ENCODE results near the gene SCAMP4. TPM values are rescaled to one million over a fixed set of nuclear protein-coding genes. Genes with fewer than 3 reads are reported as not detected.
A peak's percentile ranks its signal among the peaks of the same experiment; 100 is the strongest.

Gene SCAMP4
- total RNA-seq, 6 donors from 2014 or later = 52.0 to 117 (median 75.3) TPM

- Histone ChIP-seq H3K27ac (no peak overlapping the region), H3K36me3 (peaks cover 0 to 9% (median 4%) of the 10 kb centered on the region in 4 donors), H3K4me3 (no peak overlapping the region), H3K27me3 (no peaks in the 10 kb centered on the region), H3K9me3 (no peaks in the 10 kb centered on the region), H3K4me1 (peaks cover 19 to 28% (median 20%) of the 10 kb centered on the region in 4 donors)
- WGBS, 2 donors = 91 to 97% methylated on average over 8 of the region's 8 CpGs
- TF ChIP-seq, protein P1, sequence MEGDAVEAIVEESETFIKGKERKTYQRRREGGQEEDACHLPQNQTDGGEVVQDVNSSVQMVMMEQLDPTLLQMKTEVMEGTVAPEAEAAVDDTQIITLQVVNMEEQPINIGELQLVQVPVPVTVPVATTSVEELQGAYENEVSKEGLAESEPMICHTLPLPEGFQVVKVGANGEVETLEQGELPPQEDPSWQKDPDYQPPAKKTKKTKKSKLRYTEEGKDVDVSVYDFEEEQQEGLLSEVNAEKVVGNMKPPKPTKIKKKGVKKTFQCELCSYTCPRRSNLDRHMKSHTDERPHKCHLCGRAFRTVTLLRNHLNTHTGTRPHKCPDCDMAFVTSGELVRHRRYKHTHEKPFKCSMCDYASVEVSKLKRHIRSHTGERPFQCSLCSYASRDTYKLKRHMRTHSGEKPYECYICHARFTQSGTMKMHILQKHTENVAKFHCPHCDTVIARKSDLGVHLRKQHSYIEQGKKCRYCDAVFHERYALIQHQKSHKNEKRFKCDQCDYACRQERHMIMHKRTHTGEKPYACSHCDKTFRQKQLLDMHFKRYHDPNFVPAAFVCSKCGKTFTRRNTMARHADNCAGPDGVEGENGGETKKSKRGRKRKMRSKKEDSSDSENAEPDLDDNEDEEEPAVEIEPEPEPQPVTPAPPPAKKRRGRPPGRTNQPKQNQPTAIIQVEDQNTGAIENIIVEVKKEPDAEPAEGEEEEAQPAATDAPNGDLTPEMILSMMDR (IDR thresholded peaks at IDR 0.05) = no peak
- no peak for TF ChIP-seq POLR2A (IDR thresholded peaks at IDR 0.05)
- no peak for TF ChIP-seq EP300 (IDR thresholded peaks at IDR 0.05)
- TF ChIP-seq POLR2AphosphoS5 (IDR thresholded peaks at IDR 0.05) = no peak
- ATAC-seq (ENCODE audit: low FRiP score in 2 of 2) (no peak), DNase-seq (no peak)
Observed at GRCh38 chr19:1866693-1867348, 38.4 kb upstream of the SCAMP4 start.

GRCh38 chr19:1867349-1867724 is 37.9 kb upstream of the SCAMP4 start:
- no peak for ATAC-seq (ENCODE audit: low FRiP score in 2 of 2)
- no peak for TF ChIP-seq POLR2AphosphoS5 (IDR thresholded peaks at IDR 0.05)
- no peak for TF ChIP-seq EP300 (IDR thresholded peaks at IDR 0.05)
- TF ChIP-seq POLR2A (IDR thresholded peaks at IDR 0.05) = no peak
- TF ChIP-seq, protein P1 (IDR thresholded peaks at IDR 0.05) = no peak
- no peak for DNase-seq
- no peaks in the 10 kb centered on the region for H3K9me3 ChIP-seq
- no peak overlapping the region for H3K27ac ChIP-seq
- H3K4me3 ChIP-seq = no peak overlapping the region
- peaks cover 19 to 28% (median 20%) of the 10 kb centered on the region in 4 donors for H3K4me1 ChIP-seq
- H3K27me3 ChIP-seq = no peaks in the 10 kb centered on the region
- 89 to 90% methylated on average over 9 of the region's 9 CpGs for WGBS, 2 donors
- peaks cover 0 to 9% (median 4%) of the 10 kb centered on the region in 4 donors for H3K36me3 ChIP-seq

- 82 to 85% methylated on average over 7 of the region's 7 CpGs for WGBS, 2 donors
- TF ChIP-seq EP300 (IDR thresholded peaks at IDR 0.05) = no peak
- TF ChIP-seq POLR2A (IDR thresholded peaks at IDR 0.05) = no peak
- no peak for TF ChIP-seq POLR2AphosphoS5 (IDR thresholded peaks at IDR 0.05)
- TF ChIP-seq, protein P1 (IDR thresholded peaks at IDR 0.05) = no peak
- ATAC-seq (ENCODE audit: low FRiP score in 2 of 2) (no peak), DNase-seq (no peak)
- Histone ChIP-seq H3K27ac (peak overlapping the region in 1 of 4 donors; percentile 3), H3K9me3 (no peaks in the 10 kb centered on the region), H3K36me3 (peaks cover 0 to 13% (median 4%) of the 10 kb centered on the region in 4 donors), H3K27me3 (no peaks in the 10 kb centered on the region), H3K4me3 (no peak overlapping the region), H3K4me1 (peaks cover 33 to 42% (median 35%) of the 10 kb centered on the region in 4 donors)
Observed at GRCh38 chr19:1868971-1869370, 36.2 kb upstream of the SCAMP4 start.

- H3K36me3 ChIP-seq = peaks cover 0 to 13% (median 4%) of the 10 kb centered on the region in 4 donors
- H3K9me3 ChIP-seq = no peaks in the 10 kb centered on the region
- peaks cover 35 to 47% (median 42%) of the 10 kb centered on the region in 4 donors for H3K4me1 ChIP-seq
- H3K27ac ChIP-seq = peak overlapping the region in 3 of 4 donors; percentile 5 to 96 (median 90)
- H3K27me3 ChIP-seq = no peaks in the 10 kb centered on the region
- WGBS, 2 donors = 78 to 80% methylated on average over 13 to 15 of the region's 15 CpGs
- ATAC-seq (ENCODE audit: low FRiP score in 2 of 2) (no peak), DNase-seq (no peak)
- no peak overlapping the region for H3K4me3 ChIP-seq
- TF ChIP-seq EP300 (IDR thresholded peaks at IDR 0.05) (no peak), POLR2A (IDR thresholded peaks at IDR 0.05) (no peak), POLR2AphosphoS5 (IDR thresholded peaks at IDR 0.05) (no peak)
- TF ChIP-seq, protein P1 (IDR thresholded peaks at IDR 0.05) = no peak
Observed at GRCh38 chr19:1871140-1871597, 34.0 kb upstream of the SCAMP4 start.
